Measurements from ENCODE around the gene ARMC12.
"Not testable (repeated sequence)": the region's sequence is repeated elsewhere in the genome, so short reads cannot be mapped to it uniquely, and the experiment has no call there.

The ARMC12 gene, protein sequence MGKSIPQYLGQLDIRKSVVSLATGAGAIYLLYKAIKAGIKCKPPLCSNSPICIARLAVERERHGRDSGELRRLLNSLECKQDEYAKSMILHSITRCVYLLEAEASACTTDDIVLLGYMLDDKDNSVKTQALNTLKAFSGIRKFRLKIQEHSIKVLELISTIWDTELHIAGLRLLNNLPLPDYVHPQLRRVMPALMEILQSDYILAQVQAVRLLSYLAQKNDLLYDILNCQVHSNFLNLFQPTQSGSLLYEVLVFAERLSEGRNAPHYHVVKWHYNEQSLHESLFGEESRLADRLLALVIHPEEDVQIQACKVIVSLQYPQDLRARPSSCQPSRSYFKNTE

DNA sequence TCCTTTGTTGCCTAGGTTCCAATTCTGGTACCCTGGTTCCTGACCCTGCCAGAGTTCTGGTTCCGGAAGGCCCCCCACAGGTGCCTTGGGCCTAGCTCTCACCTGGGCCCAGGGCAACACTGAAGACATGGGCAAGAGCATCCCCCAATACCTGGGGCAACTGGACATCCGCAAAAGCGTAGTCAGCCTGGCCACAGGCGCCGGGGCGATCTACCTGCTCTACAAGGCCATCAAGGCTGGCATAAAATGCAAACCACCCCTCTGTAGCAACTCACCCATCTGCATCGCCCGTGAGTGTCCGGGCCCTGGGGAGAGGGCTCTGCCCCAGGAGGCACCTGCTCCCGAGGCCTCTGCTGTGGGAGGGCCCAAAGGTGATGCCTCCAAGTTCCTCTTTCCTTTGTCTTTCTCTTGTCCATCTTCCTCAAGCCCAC, at the start of gene ARMC12:
Gene ARMC12 (plus strand): TSS at position 51 of the 431 bp plus-strand sequence. CDS start 77 bp downstream, at position 128.
- DNase-seq, result no peak

DNA sequence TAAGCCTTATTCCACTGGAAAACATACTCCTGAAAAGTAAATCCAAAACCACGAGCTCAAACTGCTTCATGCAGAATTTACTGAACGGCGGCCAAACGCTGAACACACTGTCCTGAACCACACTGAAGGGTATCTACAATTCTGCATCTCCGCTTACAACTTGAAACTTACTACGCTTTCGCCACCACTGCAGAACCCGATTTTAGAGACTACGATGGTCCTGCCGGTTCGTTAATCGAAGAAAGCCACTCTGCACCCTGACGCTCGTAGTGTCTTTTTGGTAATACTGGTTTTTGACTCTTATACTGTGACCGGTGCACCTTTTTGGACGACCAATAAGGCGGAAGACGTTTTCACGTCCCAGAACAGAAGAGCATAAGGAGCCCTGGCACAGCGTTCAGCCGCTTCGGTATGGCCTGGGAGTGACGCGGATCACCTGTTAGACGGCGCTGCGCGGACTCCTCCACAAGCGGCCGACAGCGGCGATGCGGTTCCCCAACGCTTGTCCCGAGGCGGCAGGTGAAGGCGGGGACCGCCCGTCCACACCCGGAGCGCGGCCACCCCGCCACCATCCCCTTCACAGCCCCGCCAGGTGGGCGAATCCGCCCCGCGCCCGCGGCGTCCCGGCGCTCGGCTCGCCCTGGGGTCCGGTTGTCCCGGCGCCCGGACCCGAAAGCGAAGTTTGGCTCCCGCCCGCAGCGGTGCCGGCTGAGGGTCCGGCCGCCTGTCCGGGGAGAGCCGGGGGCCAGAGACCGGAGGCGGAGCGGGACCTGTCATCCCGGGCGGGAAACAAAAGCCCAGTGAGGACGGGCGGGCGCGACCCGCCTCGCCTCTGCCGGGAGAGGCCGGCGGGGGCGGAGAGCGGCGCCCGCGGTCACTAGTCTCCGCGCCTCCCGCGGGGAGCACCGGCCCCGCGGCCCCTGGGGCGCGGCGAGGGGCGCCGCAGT, 48.9 kb upstream of the ARMC12 start:
- peak; percentile 71 to 74 for DNase-seq

DNA sequence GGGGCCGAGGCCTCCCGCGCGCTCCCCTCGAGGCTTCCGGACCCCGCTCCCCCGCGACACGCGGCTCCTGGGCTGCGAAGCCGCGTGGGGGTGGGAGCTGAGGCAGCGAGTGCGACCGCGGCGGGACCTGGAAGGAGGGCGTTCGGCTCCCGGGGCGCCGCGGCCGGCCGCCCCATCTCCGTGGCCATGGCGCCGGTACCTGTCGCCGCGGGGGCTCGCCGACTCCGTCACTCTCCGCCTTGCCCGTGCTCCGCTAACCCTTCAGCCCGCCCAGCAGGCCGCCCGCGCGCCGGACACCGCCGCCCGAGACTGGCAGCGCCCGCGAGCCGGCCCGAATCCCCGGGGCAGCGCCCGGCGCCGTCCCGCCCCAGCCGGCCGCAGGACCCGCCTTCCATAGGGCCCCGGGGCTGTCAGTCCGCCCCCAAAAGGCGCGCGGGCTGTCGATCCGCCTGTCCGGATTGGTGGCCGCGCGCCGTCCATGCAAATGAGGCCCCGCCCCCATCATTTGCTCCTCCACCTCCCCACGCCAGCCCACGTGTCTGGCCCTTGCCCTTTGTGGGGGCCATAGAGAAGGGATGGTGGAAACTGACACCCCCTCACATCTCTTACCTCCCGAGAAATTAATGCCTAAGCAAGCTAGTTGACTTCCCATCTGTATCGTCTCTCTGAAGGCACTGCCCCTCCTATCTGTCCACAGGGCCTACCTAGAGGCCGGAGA, 48.1 kb upstream of the ARMC12 start, which contains the start of gene FKBP5:
Gene FKBP5 (minus strand): TSS at position 311 of the 718 bp plus-strand sequence. CDS start 46,091 bp downstream, outside the sequence.
- peak; percentile 75 to 84 for DNase-seq

DNA sequence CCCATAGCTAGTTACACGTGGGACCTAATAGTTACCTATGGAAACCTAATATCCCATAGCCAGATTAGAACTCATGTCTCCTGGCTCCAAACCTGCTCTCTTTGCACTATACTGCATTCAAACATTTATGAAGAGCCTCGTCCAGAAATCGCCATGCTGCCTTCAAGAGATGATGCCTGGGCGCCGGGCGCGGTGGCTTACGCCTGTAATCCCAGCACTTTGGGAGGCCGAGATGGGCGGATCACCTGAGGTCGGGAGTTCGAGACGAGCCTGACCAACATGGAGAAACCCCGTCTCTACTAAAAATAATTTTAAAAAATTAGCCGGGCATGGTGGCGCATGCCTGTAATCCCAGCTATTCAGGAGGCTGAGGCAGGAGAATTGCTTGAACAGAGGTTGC, 46.8 kb upstream of the ARMC12 start:
- DNase-seq, result not testable (repeated sequence)

DNA sequence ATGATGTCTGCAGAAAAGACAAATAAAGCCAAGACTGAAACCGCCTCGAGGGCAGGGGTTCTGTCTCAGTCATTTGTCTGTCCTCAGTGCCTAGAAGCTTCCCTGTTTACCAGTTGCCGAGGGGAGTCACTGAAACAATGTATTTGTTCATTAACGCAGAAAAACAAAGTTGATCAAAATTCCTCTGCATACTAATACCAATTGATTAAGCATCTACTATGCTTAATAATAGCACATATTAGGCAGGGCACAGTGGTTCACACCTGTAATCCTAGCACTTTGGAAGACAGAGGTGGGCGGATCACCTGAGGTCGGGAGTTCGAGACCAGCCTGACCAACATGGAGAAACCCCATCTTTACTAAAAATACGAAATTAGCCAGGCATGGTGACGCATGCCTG, 46.3 kb upstream of the ARMC12 start:
- no peak for DNase-seq

DNA sequence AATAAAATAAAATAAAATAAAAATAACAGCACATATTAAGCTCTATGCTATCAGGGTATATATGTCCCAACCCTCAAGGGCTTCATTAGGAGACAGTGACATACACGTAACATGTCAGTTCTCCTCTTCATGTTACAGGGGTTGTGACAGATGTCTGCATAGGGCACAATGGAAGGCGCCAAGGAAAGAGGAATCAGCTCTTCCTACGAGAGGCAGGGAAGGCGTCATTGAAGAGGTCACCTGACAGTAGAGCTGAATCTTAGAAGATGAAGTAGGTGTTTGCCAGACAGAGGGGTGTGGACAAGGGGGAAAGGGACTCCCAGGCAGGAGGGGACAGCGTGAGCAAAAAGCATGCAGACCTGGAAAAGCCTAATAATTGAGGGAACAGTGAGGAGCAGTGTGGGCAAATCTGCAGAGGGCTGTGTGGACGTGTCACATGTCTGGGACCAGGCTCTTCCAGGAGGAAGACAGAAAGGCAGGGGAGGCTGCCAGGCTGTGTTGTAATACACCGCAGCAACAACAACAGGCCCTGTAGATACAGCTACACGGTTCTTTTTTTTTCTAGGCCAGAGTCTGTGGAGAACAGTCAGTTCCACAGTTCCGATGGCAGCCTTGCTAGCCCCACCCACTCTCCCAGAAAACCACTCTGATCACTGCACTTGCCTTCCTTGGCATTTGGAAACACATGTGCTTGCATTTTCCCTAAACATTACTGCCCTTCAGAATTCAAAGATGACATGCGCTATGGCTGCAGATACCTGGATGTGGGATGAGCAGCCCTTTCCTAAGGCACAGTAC, 45.6 kb upstream of the ARMC12 start:
- DNase-seq, result peak; percentile 70 to 79

DNA sequence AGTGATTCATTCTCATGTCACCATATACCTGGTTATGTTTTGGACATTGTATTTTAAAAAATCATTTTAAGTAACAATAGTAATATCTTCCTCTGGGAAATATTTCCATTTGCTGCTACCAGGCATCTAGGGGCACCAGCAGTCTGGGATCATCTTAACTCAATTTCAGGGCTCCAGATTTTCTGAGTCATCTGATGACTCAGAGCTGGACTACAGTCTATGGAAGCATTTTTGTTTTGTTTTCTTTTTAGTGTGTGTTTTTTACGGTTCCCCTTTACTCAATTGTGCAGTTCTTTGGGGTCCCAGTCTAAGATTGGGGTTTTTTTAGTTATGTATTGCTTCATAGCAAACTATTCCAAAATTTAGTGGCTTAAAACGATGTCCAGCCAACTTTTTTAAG, 42.4 kb upstream of the ARMC12 start:
- DNase-seq, result no peak

DNA sequence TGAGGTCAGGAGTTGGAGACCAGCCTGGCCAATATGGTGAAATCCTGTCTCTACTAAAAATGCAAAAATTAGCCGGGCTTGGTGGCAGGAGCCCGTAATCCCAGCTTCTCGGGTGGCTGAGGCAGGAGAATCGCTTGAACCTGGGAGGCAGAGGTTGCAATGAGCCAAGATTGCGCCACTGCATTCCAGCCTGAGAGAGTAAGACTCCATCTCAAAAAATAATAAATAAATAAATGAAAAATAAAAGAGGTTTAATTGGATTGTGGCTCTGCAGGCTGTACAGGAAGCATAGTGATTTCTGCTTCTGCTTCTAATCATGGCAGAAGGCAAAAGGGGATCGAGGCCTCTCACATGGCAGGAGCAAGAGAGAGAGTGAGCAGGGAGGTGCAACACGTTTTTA, 38.4 kb upstream of the ARMC12 start:
- not testable (repeated sequence) for DNase-seq

DNA sequence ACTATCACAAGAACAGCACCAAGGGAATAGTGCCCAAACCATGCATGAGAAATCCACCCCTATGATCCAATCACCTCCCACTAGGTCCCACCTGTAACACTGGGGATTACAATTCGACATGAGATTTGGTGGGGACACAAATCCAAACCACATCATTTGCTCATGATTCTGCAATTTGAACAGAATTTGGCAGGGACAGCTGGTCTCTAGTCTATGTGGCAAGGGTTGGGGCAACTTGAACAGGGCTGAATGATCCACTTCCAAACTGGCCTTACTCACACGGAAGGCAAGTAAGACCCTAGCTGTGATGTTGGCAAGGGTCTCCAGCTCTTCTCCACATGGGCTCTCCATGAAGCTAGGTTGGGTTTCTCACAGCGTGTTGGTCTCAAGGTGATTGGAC, 38.0 kb upstream of the ARMC12 start:
- DNase-seq, result no peak

DNA sequence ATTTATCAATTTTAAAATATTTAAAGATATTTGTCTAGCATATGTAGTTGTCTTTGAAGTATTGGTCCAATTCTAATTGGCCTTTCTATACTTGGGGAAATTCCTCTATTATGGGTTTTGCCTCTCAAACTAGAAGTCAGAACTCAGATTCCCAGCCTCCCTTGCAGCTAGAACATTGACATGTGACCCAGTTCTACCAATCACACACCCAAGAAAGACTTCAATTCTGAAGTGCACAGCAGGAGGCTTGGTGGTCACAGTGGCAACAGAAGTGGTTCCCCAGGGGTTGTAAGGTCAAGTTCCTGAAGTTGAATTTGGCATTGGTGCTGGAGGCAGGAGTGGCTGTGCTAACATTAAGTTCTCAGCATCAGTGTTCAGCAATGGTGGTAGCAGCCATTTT, 33.3 kb upstream of the ARMC12 start:
- no peak for DNase-seq

DNA sequence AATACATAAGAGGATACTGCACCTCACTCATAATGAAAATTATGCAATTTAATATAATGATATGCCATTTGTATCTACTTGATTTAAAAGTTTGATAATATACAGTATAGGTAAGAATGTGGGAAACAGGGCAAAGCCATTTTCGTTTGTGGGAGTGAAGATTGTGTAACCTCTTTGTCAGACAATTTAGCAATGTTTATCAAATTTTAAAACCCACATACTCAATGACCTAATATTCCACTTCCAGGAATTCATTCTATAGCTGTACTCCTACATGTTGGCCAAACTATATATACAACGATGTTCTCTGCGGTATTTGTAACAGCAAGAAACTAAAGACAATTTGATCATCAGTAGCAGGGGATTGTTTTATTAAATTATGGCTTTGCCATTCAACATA, 30.4 kb upstream of the ARMC12 start:
- peak in 1 of 2 experiments; percentile 11 for DNase-seq

DNA sequence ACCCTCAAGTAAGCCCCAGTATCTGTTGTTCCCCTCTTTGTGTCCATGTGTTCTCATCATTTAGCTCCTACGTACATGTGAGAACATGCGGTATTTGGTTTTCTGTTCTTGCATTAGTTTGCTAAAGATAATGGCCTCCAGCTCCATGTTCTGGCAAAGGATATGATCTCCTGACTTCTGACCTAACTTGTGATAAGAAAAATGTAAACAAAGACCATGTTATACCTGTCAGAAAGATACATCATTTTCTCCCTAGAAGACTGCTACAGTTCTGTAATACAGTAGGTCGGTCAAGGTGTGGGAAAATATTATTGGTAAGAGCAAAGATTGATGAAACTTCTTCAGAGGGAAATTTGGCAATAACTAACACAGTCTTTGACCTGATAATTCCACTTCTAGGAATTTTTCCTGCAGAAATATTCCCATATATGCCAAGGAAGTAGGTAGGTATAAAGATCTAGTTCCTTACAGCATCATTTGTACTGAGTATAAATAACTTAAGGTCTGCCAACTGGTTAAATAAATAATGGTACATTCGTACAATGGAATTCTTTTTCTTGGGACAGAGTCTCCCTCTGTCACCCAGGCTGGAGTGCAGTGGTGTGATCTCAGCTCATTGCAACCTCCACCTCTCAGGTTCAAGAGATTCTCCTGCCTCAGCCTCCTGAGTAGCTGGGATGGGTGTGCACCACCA, 29.0 kb upstream of the ARMC12 start:
- DNase-seq, result no peak

DNA sequence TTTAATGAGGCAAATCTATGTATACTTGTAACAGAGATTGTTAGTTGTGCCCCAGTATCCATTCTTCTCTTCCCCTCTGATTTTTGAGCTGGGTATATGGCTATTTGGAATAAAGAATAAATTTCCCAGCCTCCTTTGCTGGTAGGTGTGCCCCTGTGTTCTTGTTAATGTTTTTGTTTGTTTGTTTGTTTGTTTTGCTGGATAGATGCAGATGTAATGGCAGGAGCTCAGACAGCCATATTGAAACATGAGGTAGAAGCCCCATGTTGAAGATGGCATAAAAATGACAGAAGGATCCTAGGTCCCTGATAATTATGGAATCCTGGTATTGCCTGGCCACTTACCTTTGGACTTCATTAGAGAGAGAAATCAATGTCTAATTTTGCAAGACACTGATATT, 28.2 kb upstream of the ARMC12 start:
- DNase-seq, result no peak

DNA sequence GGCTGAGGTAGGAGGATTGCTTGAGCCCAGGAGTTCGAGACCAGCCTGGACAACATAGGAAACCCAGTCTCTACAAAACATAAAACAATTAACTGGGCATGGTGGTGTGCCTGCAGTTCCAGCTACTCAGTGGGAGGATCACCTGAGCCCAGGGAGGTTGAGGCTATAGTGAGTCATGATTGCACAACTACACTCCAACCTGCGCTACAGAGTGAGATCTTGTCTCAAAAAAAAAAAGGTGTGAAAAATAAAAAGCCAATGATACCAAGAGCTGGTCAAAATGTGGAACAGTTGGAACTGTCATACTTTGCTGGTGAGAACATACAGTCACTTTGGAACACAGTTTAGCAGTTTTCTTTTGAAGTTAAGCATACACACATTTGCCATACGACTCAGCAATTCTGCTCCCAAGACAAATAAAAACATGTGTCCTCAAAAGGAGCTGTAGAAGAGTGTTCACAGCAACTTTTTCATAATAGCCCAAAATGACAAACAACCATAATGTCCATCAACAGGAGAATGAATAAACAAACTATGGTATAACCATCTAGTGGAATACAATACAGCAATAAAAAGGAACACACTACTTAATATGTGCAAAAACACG, 26.5 kb upstream of the ARMC12 start:
- DNase-seq, result no peak

DNA sequence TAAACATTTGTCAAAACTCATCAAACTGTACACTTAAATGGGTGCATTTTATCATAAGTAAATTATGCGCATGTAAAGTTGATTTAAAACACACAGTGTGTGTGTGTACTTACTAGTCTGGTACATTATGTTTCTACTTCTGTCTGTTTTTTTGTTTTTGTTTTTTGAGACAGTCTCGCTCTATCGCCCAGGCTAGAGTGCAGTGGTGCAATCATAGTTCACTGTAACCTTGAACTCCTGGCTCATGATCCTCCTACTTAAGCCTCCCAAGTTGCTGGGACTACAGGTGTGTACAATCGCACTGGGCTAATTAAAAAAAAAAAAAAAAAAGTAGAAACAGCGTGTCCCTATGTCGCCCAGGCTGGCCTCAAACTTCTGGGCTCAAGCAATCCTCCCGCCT, 25.1 kb upstream of the ARMC12 start:
- no peak for DNase-seq

DNA sequence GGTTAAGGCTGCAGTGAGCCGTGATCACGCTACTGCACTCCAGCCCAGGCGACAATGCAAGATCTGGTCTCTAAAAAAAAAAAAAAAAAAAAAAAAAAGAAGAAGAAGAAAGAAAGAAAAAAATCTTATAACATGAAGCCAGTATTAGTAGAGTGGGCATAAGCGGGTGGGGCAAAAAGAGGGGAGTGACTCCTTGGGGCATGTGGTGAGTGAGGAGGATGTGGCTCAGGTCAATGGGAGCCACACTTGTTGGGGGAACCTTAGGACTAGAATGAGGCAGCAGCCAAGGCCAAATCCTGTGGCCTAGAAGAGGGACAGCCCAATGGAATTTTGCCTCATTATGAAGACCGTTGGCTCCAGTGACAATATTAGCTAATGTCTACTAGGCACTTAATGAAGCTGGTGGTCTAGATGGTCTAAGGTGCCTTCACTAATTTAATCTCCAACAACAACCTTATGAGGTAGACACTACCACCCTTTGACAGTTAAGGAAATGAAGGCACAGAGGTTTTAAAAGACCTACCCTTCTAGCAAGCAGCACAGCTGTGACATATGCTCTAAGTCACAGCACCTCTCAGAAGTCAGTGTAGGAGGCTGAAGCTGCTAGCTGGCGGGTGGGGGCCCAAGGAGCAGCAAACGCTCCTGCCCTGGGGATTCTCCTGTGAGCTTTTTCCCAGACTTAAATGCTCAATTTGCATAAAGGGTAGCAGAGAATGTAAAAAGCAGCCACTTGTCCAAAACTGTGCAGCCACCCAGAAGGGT, 23.6 kb upstream of the ARMC12 start:
- no peak for DNase-seq

DNA sequence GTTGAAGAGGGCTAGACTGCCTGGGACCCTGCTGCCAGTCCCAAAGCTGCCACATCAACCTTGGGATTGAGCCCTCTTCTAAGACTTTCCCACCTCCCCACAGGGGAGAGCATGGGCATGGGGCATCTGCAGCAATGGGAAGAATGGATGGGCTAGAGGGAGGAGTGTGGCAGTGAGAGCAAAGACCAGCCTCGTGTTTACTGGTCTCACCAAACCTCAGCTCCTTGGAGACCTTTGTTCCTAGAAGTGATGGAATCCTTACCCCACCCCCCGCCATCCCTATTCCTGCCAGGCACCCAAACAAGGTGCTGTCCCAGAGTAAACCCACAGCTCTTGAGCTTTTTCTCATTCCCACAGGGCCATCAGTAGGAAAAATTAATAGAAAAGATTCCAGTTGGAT, 20.0 kb upstream of the ARMC12 start:
- DNase-seq, result no peak

DNA sequence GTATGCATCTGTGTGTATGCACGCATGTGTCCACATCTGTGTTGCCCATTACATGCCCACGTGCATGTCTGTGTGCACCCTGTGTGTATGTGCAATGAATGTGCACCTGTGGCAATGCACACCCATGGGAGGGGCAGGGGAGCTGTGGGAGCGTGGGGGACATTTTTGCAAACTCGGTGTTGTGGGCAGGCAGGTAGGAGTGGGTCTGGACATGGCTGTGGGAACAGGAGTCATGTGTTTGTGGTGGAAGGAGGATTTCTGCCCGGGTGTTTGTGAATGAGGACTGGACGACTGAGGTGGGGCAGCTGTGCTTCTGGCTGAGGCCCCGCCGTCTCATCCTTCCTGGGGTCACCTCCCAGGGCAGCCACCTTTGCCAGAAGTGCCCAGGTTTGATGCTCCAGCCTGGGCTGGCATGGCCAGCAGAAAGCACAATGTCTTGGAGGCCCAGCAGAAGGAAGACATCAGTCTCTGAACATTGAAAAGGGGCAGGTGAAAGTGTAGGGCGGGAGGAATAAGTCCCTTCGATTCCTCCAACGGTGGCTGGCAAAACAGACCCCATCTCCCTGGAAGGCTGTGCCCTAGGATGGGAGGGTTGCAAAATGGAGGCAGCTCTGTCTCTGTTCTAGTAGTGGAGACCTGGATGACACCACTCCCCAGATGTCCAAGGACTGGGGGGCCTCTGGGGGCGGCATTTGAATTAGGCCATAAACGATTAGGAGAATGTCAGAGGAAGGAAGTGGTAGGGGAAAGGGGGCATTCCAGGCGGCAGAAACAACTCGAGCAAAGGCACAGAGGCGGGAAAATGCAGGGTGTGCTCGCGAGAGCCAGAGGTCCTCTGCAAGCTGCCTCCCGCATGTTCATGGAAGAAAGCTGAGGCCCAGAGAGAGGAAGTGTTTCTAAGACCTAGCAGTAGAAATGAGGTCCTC, 19.1 kb upstream of the ARMC12 start:
- DNase-seq, result peak; percentile 38 to 40

DNA sequence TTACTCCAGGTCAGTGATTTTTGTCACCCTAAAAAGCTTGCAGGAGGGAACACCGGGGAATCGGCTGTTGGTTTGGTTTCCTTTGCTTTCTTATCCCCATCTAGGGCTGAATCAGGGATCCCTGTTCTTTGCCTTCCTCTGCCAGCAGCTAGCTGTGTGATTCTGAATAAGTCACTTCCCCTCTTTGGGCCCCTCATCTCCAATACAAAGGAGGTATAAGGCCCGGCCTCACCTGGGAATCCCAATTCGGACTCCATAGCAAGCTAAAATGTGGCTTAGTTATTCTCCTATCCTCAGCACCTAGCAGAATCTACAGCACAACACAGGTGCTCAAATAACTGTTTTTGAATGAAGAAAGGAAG, 18.5 kb upstream of the ARMC12 start:
- DNase-seq, result no peak

Measured in Kasumi-1 (cell line).